Calu3 (cell line): ENCODE results near the gene FMNL1. TPM values are rescaled to one million over a fixed set of nuclear protein-coding genes. Genes with fewer than 3 reads are reported as not detected.

Experiments
- BruUV-seq: library from RNA; stranded (reverse); fragments of 400-500 nt; replicated peaks from 2 replicates; lab custom pipeline; 2021; lab: Mats Ljungman, UMichigan
- CTCF ChIA-PET: fragments of 300-600 bp; sonication (Branson Sonifier 250); formaldehyde crosslinking; loops from one replicate; lab custom pipeline; 2022; ENCODE audit warnings: antibody characterized with exemption; lab: Charles Lee
- DNase-seq: peaks from one replicate; pipeline ENCODE4 v3.0.0; 2022
- H3K27ac Mint-ChIP-seq: one replicate; pipeline ENCODE4 v1.8.0; 2022; ENCODE audit warnings: mixed read lengths; ENCODE audit not compliant: unreplicated experiment
- H3K27me3 Mint-ChIP-seq: one replicate; pipeline ENCODE4 v1.8.0; 2022; ENCODE audit warnings: mixed read lengths; ENCODE audit not compliant: unreplicated experiment
- H3K36me3 Mint-ChIP-seq: one replicate; pipeline ENCODE4 v1.8.0; 2022; ENCODE audit warnings: mild to moderate bottlenecking, moderate library complexity, mixed read lengths; ENCODE audit not compliant: insufficient read depth, unreplicated experiment
- H3K4me1 Mint-ChIP-seq: one replicate; pipeline ENCODE4 v1.8.0; 2022; ENCODE audit warnings: mild to moderate bottlenecking, low read depth, mixed read lengths; ENCODE audit not compliant: unreplicated experiment
- H3K4me3 Mint-ChIP-seq: one replicate; pipeline ENCODE4 v1.8.0; 2022; ENCODE audit warnings: mild to moderate bottlenecking, low read depth, moderate library complexity, mixed read lengths; ENCODE audit not compliant: unreplicated experiment
- H3K9me3 Mint-ChIP-seq: one replicate; pipeline ENCODE4 v1.8.0; 2022; ENCODE audit warnings: low read depth, mixed read lengths; ENCODE audit not compliant: unreplicated experiment
- CTCF ChIP-seq: fragments of 200-600 bp; IDR thresholded peaks from one replicate; pipeline ENCODE4 v1.8.0; 2022; ENCODE audit warnings: antibody characterized with exemption; ENCODE audit not compliant: unreplicated experiment
- intact Hi-C: fragments of 100-400 bp; cut with micrococcal nuclease; formaldehyde crosslinking; loops from one replicate; pipeline ENCODE4 v1.10.0; 2022; ENCODE audit not compliant: unreplicated experiment
- total RNA-seq: library from RNA; stranded (reverse); gene quantifications from 2 replicates; pipeline ENCODE4 v1.2.3, GENCODE V29; 2022

Gene FMNL1
- total RNA-seq, 1 experiment from 2014 or later: 9.6 TPM

- Mint-ChIP-seq H3K27ac (no peak overlapping the region), H3K36me3 (peaks cover 63% of the 10 kb centered on the region), H3K27me3 (peaks cover 22% of the 10 kb centered on the region), H3K4me1 (peaks cover 29% of the 10 kb centered on the region), H3K4me3 (no peak overlapping the region), H3K9me3 (no peaks in the 10 kb centered on the region)
- TF ChIP-seq CTCF: no peak
- CTCF ChIA-PET: interaction anchor here (0.9 kb wide), 1 partner anchor 11 kb away, joined by 3 read pairs; no protein-coding TSS in a partner anchor
- no peak for DNase-seq
- intact Hi-C loops: no loop called here
- BruUV-seq: no TSS peak
Observed at GRCh38 chr17:45243750-45244149, 22.1 kb downstream of the FMNL1 start.

- H3K4me1 Mint-ChIP-seq: peaks cover 23% of the 10 kb centered on the region
- no peak overlapping the region for H3K4me3 Mint-ChIP-seq
- BruUV-seq: no TSS peak
- peaks cover 61% of the 10 kb centered on the region for H3K36me3 Mint-ChIP-seq
- CTCF ChIA-PET: interaction anchor here (0.8 kb wide), 1 partner anchor 26 kb away, joined by 3 read pairs; no protein-coding TSS in a partner anchor
- no peak for TF ChIP-seq CTCF
- H3K9me3 Mint-ChIP-seq: no peaks in the 10 kb centered on the region
- intact Hi-C loops: no loop called here
- H3K27me3 Mint-ChIP-seq: peaks cover 14% of the 10 kb centered on the region
- H3K27ac Mint-ChIP-seq: no peak overlapping the region
- no peak for DNase-seq
Observed at GRCh38 chr17:45244725-45245656, 23.3 kb downstream of the FMNL1 start.

- no TSS peak for BruUV-seq
- intact Hi-C loops: no loop called here
- CTCF ChIA-PET: interaction anchor here (0.6 to 2.9 kb wide), 7 partner anchors 19 to 139 kb away, joined by 3 to 14 read pairs (median 4); partner anchors contain the start of gene ACBD4
- H3K4me1 Mint-ChIP-seq: peaks cover 10% of the 10 kb centered on the region
- TF ChIP-seq CTCF: no peak
- peaks cover 59% of the 10 kb centered on the region for H3K36me3 Mint-ChIP-seq
- no peak overlapping the region for H3K27ac Mint-ChIP-seq
- DNase-seq: no peak
- peaks cover under 1% of the 10 kb centered on the region for H3K27me3 Mint-ChIP-seq
- H3K9me3 Mint-ChIP-seq: no peaks in the 10 kb centered on the region
- peak overlapping the region; percentile 97 for H3K4me3 Mint-ChIP-seq
Observed at GRCh38 chr17:45246338-45246737, 24.7 kb downstream of the FMNL1 start.

GRCh38 chr17:45246861-45247428, 25.3 kb downstream of the FMNL1 start:
- TSS peak; percentile 46 for BruUV-seq
- CTCF ChIA-PET: interaction anchor here (0.6 to 2.9 kb wide), 12 partner anchors 17 to 138 kb away, joined by 3 to 14 read pairs (median 4); partner anchors contain the start of gene ACBD4
- H3K9me3 Mint-ChIP-seq: no peaks in the 10 kb centered on the region
- peak overlapping the region; percentile 89 for H3K27ac Mint-ChIP-seq
- intact Hi-C loops: no loop called here
- TF ChIP-seq CTCF: peak; percentile 80
- H3K27me3 Mint-ChIP-seq: no peaks in the 10 kb centered on the region
- peaks cover 58% of the 10 kb centered on the region for H3K36me3 Mint-ChIP-seq
- DNase-seq: peak; percentile 77
- H3K4me1 Mint-ChIP-seq: peaks cover 10% of the 10 kb centered on the region
- H3K4me3 Mint-ChIP-seq: peak overlapping the region; percentile 97
